Thyroid gland (tissue), 4 donors: ENCODE data around the gene NPC1.

ENCODE experiments used
- CTCF ChIP-seq, 6 experiments: fragments of 200-600 bp in 3 of 6; fragments of 450-650 bp in 3 of 6; sonication (generic) in 3 of 6; IDR thresholded peaks; one replicate each; pipeline ENCODE4 v1.5.1; 2016 to 2019; ENCODE audit warnings: antibody characterized with exemption in 6 of 6, mild to moderate bottlenecking in 2 of 6, inconsistent platforms in 1 of 6, moderate library complexity in 1 of 6
- POLR2A ChIP-seq, 2 donors: fragments of 450-650 bp; IDR thresholded peaks; one replicate each; pipeline ENCODE4 v1.6.1; 2017; ENCODE audit warnings: antibody characterized with exemption in 2 of 2, mild to moderate bottlenecking in 2 of 2, moderate library complexity in 1 of 2

- TF ChIP-seq POLR2A (IDR thresholded peaks at IDR 0.05) (no peak), CTCF (IDR thresholded peaks at IDR 0.05) (no peak)
Observed at GRCh38 chr18:23526501-23527063, 59.7 kb downstream of the NPC1 start.
